Thyroid gland (tissue), 4 donors: Measurements from ENCODE around the gene KDM4E.

Experiments
- CTCF ChIP-seq, 6 experiments: fragments of 200-600 bp in 3 of 6; fragments of 450-650 bp in 3 of 6; sonication (generic) in 3 of 6; IDR thresholded peaks; one replicate each; pipeline ENCODE4 v1.5.1; 2016 to 2019; ENCODE audit warnings: antibody characterized with exemption in 6 of 6, mild to moderate bottlenecking in 2 of 6, inconsistent platforms in 1 of 6, moderate library complexity in 1 of 6
- POLR2A ChIP-seq, 2 donors: fragments of 450-650 bp; IDR thresholded peaks; one replicate each; pipeline ENCODE4 v1.6.1; 2017; ENCODE audit warnings: antibody characterized with exemption in 2 of 2, mild to moderate bottlenecking in 2 of 2, moderate library complexity in 1 of 2

GRCh38 chr11:95066716-95067038 is 41.6 kb downstream of the KDM4E start, which contains the start of gene SRSF8:
- TF ChIP-seq CTCF (IDR thresholded peaks at IDR 0.05) (no peak), POLR2A (IDR thresholded peaks at IDR 0.05) (no peak)
